ENCODE results near the gene MRPL55. TPM values are rescaled to one million over a fixed set of nuclear protein-coding genes. Genes with fewer than 3 reads are reported as not detected.
A peak's percentile ranks its signal among the peaks of the same experiment; 100 is the strongest.

Gene MRPL55
- total and polyA plus RNA-seq, 2 of the 4 experiments (the other 2 are of a cell fraction) = 48.9 to 95.4 TPM

DNA sequence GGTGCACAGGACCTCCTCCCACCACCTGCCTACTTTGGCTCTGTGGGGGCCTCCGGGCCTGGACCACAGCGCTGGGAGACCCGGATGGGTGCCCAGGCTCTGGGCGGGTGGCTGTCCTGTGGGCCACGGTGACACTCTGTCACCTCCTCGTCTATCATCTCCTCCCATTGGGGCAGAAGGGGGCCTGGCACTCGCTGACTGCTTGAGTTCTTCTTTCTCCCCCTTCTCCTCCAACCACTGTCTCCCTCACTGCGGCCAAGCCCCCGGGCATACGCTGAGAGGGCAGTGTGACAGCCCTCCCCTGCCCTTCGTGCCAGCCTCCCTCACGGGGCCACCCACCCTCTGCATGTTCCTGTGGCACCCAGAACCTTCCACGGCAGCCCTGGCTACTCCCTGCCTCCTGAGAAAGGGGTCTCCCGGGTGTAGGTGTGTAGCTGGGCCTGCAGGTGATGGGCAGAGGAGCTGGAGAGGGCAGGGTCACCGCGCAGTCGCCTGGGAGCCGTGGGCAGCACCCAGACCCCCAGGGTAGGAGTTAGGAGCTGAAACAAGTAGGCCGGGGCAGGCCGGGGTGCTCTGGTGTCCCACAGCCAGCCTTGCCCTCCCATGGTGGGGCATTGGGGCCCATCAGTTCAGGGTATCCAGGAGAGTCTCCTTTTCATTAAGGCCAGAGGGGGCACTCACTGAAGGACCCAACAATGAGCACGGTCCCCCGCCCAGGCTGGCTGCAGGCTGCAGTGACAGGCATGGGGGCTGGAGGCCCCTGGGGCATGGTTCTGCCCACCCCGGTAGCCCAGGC is 35.8 kb downstream of the MRPL55 start:
- Histone ChIP-seq H3K9ac (ENCODE audit: low read depth, low read length) (no peak overlapping the region), H3K4me3 (ENCODE audit: insufficient read depth, low read depth, low read length) (no peak overlapping the region), H3K18ac (ENCODE audit: low read depth, low read length) (no peak overlapping the region), H2BK120ac (ENCODE audit: low read depth, low read length) (no peak overlapping the region), H4K91ac (ENCODE audit: insufficient read depth, low read depth, low read length) (no peak overlapping the region), H3K9me3 (ENCODE audit: control insufficient read depth, insufficient read depth, low read length) (no peaks in the 10 kb centered on the region), H4K20me1 (ENCODE audit: insufficient read depth, low read length) (peaks cover 17% of the 10 kb centered on the region), H3K56ac (ENCODE audit: extremely low read depth, insufficient read depth, low read length) (no peak overlapping the region), H2BK15ac (ENCODE audit: low read depth, low read length) (no peak overlapping the region), H4K5ac (ENCODE audit: low read depth, low read length) (no peak overlapping the region), H2AK5ac (ENCODE audit: low read depth, low read length) (no peak overlapping the region), H3K23ac (ENCODE audit: low read depth, low read length) (no peak overlapping the region), H3K4me2 (ENCODE audit: low read depth, low read length) (no peak overlapping the region), H2AK9ac (replicated peaks; ENCODE audit: low read depth, low read length, poor library complexity) (peak overlapping the region; percentile 16), H3K36me3 (ENCODE audit: control insufficient read depth, insufficient read depth, low read length) (no peaks in the 10 kb centered on the region), H3K14ac (replicated peaks; ENCODE audit: low read depth, low read length) (no peak overlapping the region), H3K4ac (ENCODE audit: low read depth, low read length) (no peak overlapping the region), H4K8ac (ENCODE audit: low read depth in 2 of 2, low read length in 2 of 2) (no peak overlapping the region), H2BK20ac (ENCODE audit: low read depth, low read length) (no peak overlapping the region), H3K9me1 (ENCODE audit: insufficient read depth, low read length) (no peaks in the 10 kb centered on the region), H3K4me1 (ENCODE audit: control insufficient read depth, insufficient read depth, low read length) (no peaks in the 10 kb centered on the region), H2BK5ac (ENCODE audit: low read depth, low read length, poor library complexity, severe bottlenecking) (no peak overlapping the region), H3K27me3 (ENCODE audit: control insufficient read depth, insufficient read depth, low read length) (peaks cover 16% of the 10 kb centered on the region), H3K79me1 (ENCODE audit: low read depth in 1 of 2, low read length in 2 of 2) (0 out of 4 replicates have a peak, but pooled peaks cover 0 to 3% of the 10 kb centered on the region in 2 experiments), H2AFZ (replicated peaks; ENCODE audit: low read length, poor library complexity) (no peak overlapping the region), H3K27ac (ENCODE audit: insufficient read depth, low read length) (no peak overlapping the region)
- CTCF ChIA-PET = no interaction called here
- ATAC-seq (ENCODE audit: low read depth) = no peak
- POLR2A ChIA-PET (ENCODE audit: unreplicated experiment) = no interaction called here
- intact Hi-C loops (cut with micrococcal nuclease) = no loop called here
- in situ Hi-C loops (cut with MboI; ENCODE audit: low sequenced_read_pairs) = no loop called here
- TF ChIP-seq BHLHE40 (IDR thresholded peaks at IDR 0.05; ENCODE audit: low read depth, low read length) (no peak), FOS (IDR thresholded peaks at IDR 0.05; ENCODE audit: low read depth, low read length) (no peak), MAFK (IDR thresholded peaks at IDR 0.05; ENCODE audit: low read depth, low read length) (no peak), MAZ (IDR thresholded peaks at IDR 0.05; ENCODE audit: borderline replicate concordance, low read depth, low read length) (no peak), RAD21 (IDR thresholded peaks at IDR 0.05; ENCODE audit: low read length) (no peak), POLR2A (IDR thresholded peaks at IDR 0.05; ENCODE audit: low read depth, low read length) (no peak), RFX5 (IDR thresholded peaks at IDR 0.05; ENCODE audit: low read depth, low read length) (no peak), NFE2L2 (IDR thresholded peaks at IDR 0.05; ENCODE audit: low read depth, low read length) (no peak), CEBPB (IDR thresholded peaks at IDR 0.05; ENCODE audit: low read depth, low read length) (no peak), CHD1 (IDR thresholded peaks at IDR 0.05; ENCODE audit: low read depth, low read length) (no peak)
- TF ChIP-seq, protein P1, sequence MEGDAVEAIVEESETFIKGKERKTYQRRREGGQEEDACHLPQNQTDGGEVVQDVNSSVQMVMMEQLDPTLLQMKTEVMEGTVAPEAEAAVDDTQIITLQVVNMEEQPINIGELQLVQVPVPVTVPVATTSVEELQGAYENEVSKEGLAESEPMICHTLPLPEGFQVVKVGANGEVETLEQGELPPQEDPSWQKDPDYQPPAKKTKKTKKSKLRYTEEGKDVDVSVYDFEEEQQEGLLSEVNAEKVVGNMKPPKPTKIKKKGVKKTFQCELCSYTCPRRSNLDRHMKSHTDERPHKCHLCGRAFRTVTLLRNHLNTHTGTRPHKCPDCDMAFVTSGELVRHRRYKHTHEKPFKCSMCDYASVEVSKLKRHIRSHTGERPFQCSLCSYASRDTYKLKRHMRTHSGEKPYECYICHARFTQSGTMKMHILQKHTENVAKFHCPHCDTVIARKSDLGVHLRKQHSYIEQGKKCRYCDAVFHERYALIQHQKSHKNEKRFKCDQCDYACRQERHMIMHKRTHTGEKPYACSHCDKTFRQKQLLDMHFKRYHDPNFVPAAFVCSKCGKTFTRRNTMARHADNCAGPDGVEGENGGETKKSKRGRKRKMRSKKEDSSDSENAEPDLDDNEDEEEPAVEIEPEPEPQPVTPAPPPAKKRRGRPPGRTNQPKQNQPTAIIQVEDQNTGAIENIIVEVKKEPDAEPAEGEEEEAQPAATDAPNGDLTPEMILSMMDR (conservative IDR thresholded peaks at IDR 0.05; ENCODE audit: low read depth, low read length) = no peak
- TF ChIP-seq, protein P2, sequence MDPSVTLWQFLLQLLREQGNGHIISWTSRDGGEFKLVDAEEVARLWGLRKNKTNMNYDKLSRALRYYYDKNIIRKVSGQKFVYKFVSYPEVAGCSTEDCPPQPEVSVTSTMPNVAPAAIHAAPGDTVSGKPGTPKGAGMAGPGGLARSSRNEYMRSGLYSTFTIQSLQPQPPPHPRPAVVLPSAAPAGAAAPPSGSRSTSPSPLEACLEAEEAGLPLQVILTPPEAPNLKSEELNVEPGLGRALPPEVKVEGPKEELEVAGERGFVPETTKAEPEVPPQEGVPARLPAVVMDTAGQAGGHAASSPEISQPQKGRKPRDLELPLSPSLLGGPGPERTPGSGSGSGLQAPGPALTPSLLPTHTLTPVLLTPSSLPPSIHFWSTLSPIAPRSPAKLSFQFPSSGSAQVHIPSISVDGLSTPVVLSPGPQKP (IDR thresholded peaks at IDR 0.05; ENCODE audit: borderline replicate concordance, low read depth, low read length) = no peak
- WGBS, 2 experiments (ENCODE audit: extremely low coverage in 2 of 2, insufficient read length in 1 of 2) = 66% methylated on average over 6 of the region's 23 CpGs; no CpG with 5 or more reads in 1 of the 2 experiments
- dilution Hi-C loops (cut with HindIII; ENCODE audit: low sequenced_read_pairs, unreplicated experiment) = no loop called here
- no peak for DNase-seq
- BruUV-seq (replicated peaks) = no TSS peak
